DND-41 (cell line): ENCODE measurements around the gene JAK1.

Source experiments
- ATAC-seq: fragments of 200-7000 bp; cut with Tn5 transposase; 3 replicates; pipeline ENCODE4 v1.9.1; 2021; ENCODE audit warnings: low read depth; ENCODE audit not compliant: insufficient read depth
- DNase-seq: peaks from one replicate; pipeline ENCODE4 v3.0.0-alpha.2; 2020
- H2AFZ ChIP-seq: 2 replicates; pipeline ENCODE4 v1.6.0; 2012; ENCODE audit warnings: low read depth, low read length
- H3K27ac ChIP-seq: 2 replicates; pipeline ENCODE4 v1.5.1; 2012; ENCODE audit warnings: low read length, inconsistent platforms
- H3K27me3 ChIP-seq: fragments of 200-600 bp; sonication (generic); 2 replicates; pipeline ENCODE4 v1.6.0; 2012; ENCODE audit warnings: low read length, mild to moderate bottlenecking, inconsistent platforms; ENCODE audit not compliant: insufficient read depth, poor library complexity
- H3K36me3 ChIP-seq: 2 replicates; pipeline ENCODE4 v1.5.1; 2012; ENCODE audit warnings: low read length, inconsistent platforms; ENCODE audit not compliant: insufficient read depth
- H3K4me1 ChIP-seq: 2 replicates; pipeline ENCODE4 v1.5.1; 2012; ENCODE audit warnings: mild to moderate bottlenecking, low read length; ENCODE audit not compliant: insufficient read depth
- H3K4me2 ChIP-seq: 2 replicates; pipeline ENCODE4 v1.6.0; 2012; ENCODE audit warnings: mild to moderate bottlenecking, moderate library complexity, low read length, inconsistent platforms; ENCODE audit not compliant: insufficient read depth
- H3K4me3 ChIP-seq, 2 experiments: fragments of 200-600 bp in 1 of 2; shearing (Covaris generic) in 1 of 2; 2 replicates each; pipeline ENCODE4 v1.5.1; 2012 to 2016; ENCODE audit warnings: inconsistent platforms in 2 of 2, low read length in 2 of 2, mild to moderate bottlenecking in 2 of 2, low read depth in 1 of 2, moderate library complexity in 1 of 2
- H3K79me2 ChIP-seq: 2 replicates; pipeline ENCODE4 v1.6.0; 2012; ENCODE audit warnings: low read length, inconsistent platforms; ENCODE audit not compliant: insufficient read depth
- H3K9ac ChIP-seq: 2 replicates; pipeline ENCODE4 v1.6.0; 2012; ENCODE audit warnings: low read depth, mild to moderate bottlenecking, inconsistent platforms, low read length, moderate library complexity
- H3K9me3 ChIP-seq: 2 replicates; pipeline ENCODE4 v1.5.1; 2012; ENCODE audit warnings: low read length, moderate library complexity, mild to moderate bottlenecking, inconsistent platforms; ENCODE audit not compliant: insufficient read depth, severe bottlenecking
- H4K20me1 ChIP-seq: 2 replicates; pipeline ENCODE4 v1.6.0; 2012; ENCODE audit warnings: low read length; ENCODE audit not compliant: insufficient read depth
- CTCF ChIP-seq: IDR thresholded peaks from 2 replicates; pipeline ENCODE4 v1.5.1; 2012; ENCODE audit warnings: borderline replicate concordance, low read length, moderate library complexity, mild to moderate bottlenecking; ENCODE audit not compliant: poor library complexity, severe bottlenecking; ENCODE audit errors: extremely low read depth
- EZH2 ChIP-seq: IDR thresholded peaks from 3 replicates; pipeline ENCODE4 v1.6.1; 2012; ENCODE audit warnings: borderline replicate concordance, low read depth, mild to moderate bottlenecking, moderate library complexity, low read length, inconsistent platforms; ENCODE audit not compliant: severe bottlenecking

JAK1 gene

GRCh38 chr1:64881281-64881680 is 85.1 kb downstream of the JAK1 start:
- TF ChIP-seq CTCF (no peak), EZH2 (no peak)
- Histone ChIP-seq H3K79me2 (peaks cover 5% of the 10 kb centered on the region), H3K27me3 (no peaks in the 10 kb centered on the region), H3K27ac (no peak overlapping the region), H4K20me1 (peaks cover 25% of the 10 kb centered on the region), H3K9me3 (no peaks in the 10 kb centered on the region), H3K9ac (no peak overlapping the region), H2AFZ (no peak overlapping the region), H3K4me3 (no peak overlapping the region), H3K4me1 (peaks cover 11% of the 10 kb centered on the region), H3K4me2 (no peak overlapping the region), H3K36me3 (peaks cover 53% of the 10 kb centered on the region)
- DNase-seq (no peak), ATAC-seq (no peak)

GRCh38 chr1:64880449-64880848 is 85.9 kb downstream of the JAK1 start:
- H3K79me2 ChIP-seq = no peaks in the 10 kb centered on the region

GRCh38 chr1:64878931-64879611 is 87.3 kb downstream of the JAK1 start:
- Histone ChIP-seq H3K4me2 (no peak overlapping the region), H3K9me3 (no peaks in the 10 kb centered on the region), H4K20me1 (peaks cover 24% of the 10 kb centered on the region), H3K4me3 (no peak overlapping the region), H3K36me3 (peaks cover 67% of the 10 kb centered on the region), H3K9ac (no peak overlapping the region), H2AFZ (no peak overlapping the region), H3K27me3 (no peaks in the 10 kb centered on the region), H3K79me2 (no peaks in the 10 kb centered on the region), H3K4me1 (peaks cover 11% of the 10 kb centered on the region), H3K27ac (no peak overlapping the region)
- TF ChIP-seq CTCF (no peak), EZH2 (no peak)
- DNase-seq (no peak), ATAC-seq (no peak)

More at GRCh38 chr1:64880449-64880848, 85.9 kb downstream of the JAK1 start:
- DNase-seq (no peak), ATAC-seq (no peak)
- Histone ChIP-seq H2AFZ (no peak overlapping the region), H3K36me3 (peaks cover 61% of the 10 kb centered on the region), H4K20me1 (peaks cover 30% of the 10 kb centered on the region), H3K27me3 (no peaks in the 10 kb centered on the region), H3K4me1 (peaks cover 11% of the 10 kb centered on the region), H3K4me3 (no peak overlapping the region), H3K9me3 (no peaks in the 10 kb centered on the region), H3K4me2 (no peak overlapping the region), H3K9ac (no peak overlapping the region), H3K27ac (no peak overlapping the region)
- TF ChIP-seq CTCF (no peak), EZH2 (no peak)
